Panc1 (cell line): ENCODE data around the gene WASHC3. TPM values are rescaled to one million over a fixed set of nuclear protein-coding genes. Genes with fewer than 3 reads are reported as not detected.

ENCODE experiments used
- ATAC-seq: fragments of 200-7000 bp; cut with Tn5 transposase; 2 replicates; pipeline ENCODE4 v1.9.1; 2020; ENCODE audit warnings: mild to moderate bottlenecking, moderate library complexity
- BruUV-seq: library from RNA; stranded (reverse); fragments of 400-500 nt; replicated peaks from 2 replicates; lab custom pipeline; 2021; lab: Mats Ljungman, UMichigan
- CTCF ChIA-PET: fragments of 300-600 bp; sonication (Branson Sonifier 250); formaldehyde crosslinking; loops from one replicate; lab custom pipeline; 2022; ENCODE audit warnings: antibody characterized with exemption; lab: Charles Lee
- POLR2A ChIA-PET: fragments of 300-600 bp; sonication (Branson Sonifier 250); formaldehyde crosslinking; loops from one replicate; lab custom pipeline; 2022; ENCODE audit warnings: antibody characterized with exemption; lab: Charles Lee
- DNase-seq: peaks from one replicate; pipeline ENCODE4 v3.0.0-alpha.2; 2010; ENCODE audit warnings: low read depth, low spot score
- H3K27ac ChIP-seq: 2 replicates; pipeline ENCODE4 v1.5.1; 2011; ENCODE audit warnings: mild to moderate bottlenecking, low read length, inconsistent platforms
- H3K27me3 ChIP-seq: fragments of 200-500 bp; sonication (Bioruptor generic); 2 replicates; pipeline ENCODE4 v1.6.0; 2014; ENCODE audit warnings: low read length, inconsistent platforms; ENCODE audit not compliant: control insufficient read depth, insufficient read depth
- H3K36me3 ChIP-seq: fragments of 200-500 bp; sonication (Bioruptor generic); 2 replicates; pipeline ENCODE4 v1.5.1; 2014; ENCODE audit warnings: inconsistent platforms, mild to moderate bottlenecking, low read length, moderate library complexity; ENCODE audit not compliant: control insufficient read depth, insufficient read depth
- H3K4me1 ChIP-seq: 2 replicates; pipeline ENCODE4 v1.5.1; 2011; ENCODE audit warnings: inconsistent platforms, mild to moderate bottlenecking, low read length, moderate library complexity; ENCODE audit not compliant: control insufficient read depth, insufficient read depth
- H3K4me3 ChIP-seq, 2 experiments: 2 replicates each; pipeline ENCODE4 v1.5.1; 2011 to 2012; ENCODE audit warnings: low read depth in 2 of 2, low read length in 2 of 2, mild to moderate bottlenecking in 2 of 2, inconsistent platforms in 1 of 2, moderate library complexity in 1 of 2
- H3K9me3 ChIP-seq: fragments of 200-500 bp; sonication (Bioruptor generic); 2 replicates; pipeline ENCODE4 v1.5.1; 2014; ENCODE audit warnings: low read depth, mild to moderate bottlenecking, inconsistent platforms, low read length, moderate library complexity; ENCODE audit not compliant: control insufficient read depth, insufficient read depth
- CTCF ChIP-seq: fragments of 450-650 bp; IDR thresholded peaks from 2 replicates; pipeline ENCODE4 v1.5.1; 2017; ENCODE audit warnings: mild to moderate bottlenecking
- POLR2AphosphoS5 ChIP-seq: IDR thresholded peaks from 2 replicates; pipeline ENCODE4 v1.6.1; 2012; ENCODE audit warnings: mild to moderate bottlenecking, low read depth, low read length, moderate library complexity
- REST ChIP-seq, 2 experiments: IDR thresholded peaks; 2 replicates each; pipeline ENCODE4 v1.6.1; 2011 to 2012; ENCODE audit warnings: low read depth in 2 of 2, control low read depth in 1 of 2, low read length in 1 of 2, mild to moderate bottlenecking in 1 of 2, moderate library complexity in 1 of 2; ENCODE audit not compliant: insufficient read depth in 1 of 2
- SIN3A ChIP-seq: IDR thresholded peaks from 2 replicates; pipeline ENCODE4 v1.6.1; 2012; ENCODE audit warnings: low read depth, mild to moderate bottlenecking, low read length, moderate library complexity, borderline replicate concordance; ENCODE audit not compliant: insufficient read depth
- TCF7L2 ChIP-seq: IDR thresholded peaks from 2 replicates; pipeline ENCODE4 v1.6.1; 2011; ENCODE audit warnings: mild to moderate bottlenecking, low read depth, low read length, inconsistent platforms
- in situ Hi-C: cut with HindIII; loops from 2 replicates; pipeline ENCODE4 v1.10.0; 2016; ENCODE audit warnings: low sequenced_read_pairs, low pct_unique_long_range_greater_than_20kb
- intact Hi-C: fragments of 100-400 bp; cut with micrococcal nuclease; formaldehyde crosslinking; loops from one replicate; pipeline ENCODE4 v1.10.0; 2022; ENCODE audit not compliant: unreplicated experiment
- total RNA-seq: library from RNA; stranded (reverse); gene quantifications from one replicate; pipeline ENCODE4 v1.2.1, GENCODE V29; 2021; ENCODE audit not compliant: unreplicated experiment

Gene WASHC3
- total RNA-seq, 1 experiment from 2014 or later = 21.5 TPM

DNA sequence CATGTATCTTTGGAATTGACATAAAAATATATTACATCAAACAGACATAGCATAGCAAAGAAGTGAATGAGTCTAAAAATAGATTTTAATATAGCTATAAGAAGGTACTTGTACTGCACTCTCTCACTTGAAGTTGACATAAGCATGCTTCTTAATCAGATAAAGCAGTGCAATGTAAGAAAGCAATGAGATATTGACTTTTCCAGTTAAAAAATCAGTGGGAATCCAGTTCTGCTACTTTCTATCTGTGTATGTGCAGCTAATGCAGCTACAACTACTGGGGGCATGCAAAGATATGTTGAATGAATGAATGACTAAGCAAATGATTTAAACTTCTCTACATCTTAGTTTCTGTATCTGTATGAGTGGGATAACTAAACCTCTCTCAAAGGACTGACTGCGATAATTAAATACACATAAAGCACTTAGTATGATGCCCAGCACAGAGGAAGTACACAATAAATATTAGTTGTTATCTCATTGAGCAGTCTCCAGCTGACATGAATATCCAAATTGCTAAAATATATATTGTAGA is 10.3 kb downstream of the WASHC3 start:
- no peaks in the 10 kb centered on the region for H3K27me3 ChIP-seq
- TF ChIP-seq TCF7L2 (no peak), CTCF (no peak), REST (IDR thresholded peaks at IDR 0.05; ENCODE audit: insufficient read depth in 1 of 2, low read depth in 2 of 2, low read length in 1 of 2) (no peak), SIN3A (no peak), POLR2AphosphoS5 (no peak)
- no peak overlapping the region for H3K27ac ChIP-seq
- in situ Hi-C loops (no loop called here), intact Hi-C loops (no loop called here)
- H3K4me1 ChIP-seq = no peaks in the 10 kb centered on the region
- ChIA-PET POLR2A (interaction anchor here (0.5 kb wide), 1 partner anchor 716 kb away, joined by 3 read pairs; no protein-coding TSS in a partner anchor), CTCF (no interaction called here)
- no peaks in the 10 kb centered on the region; the same call in 1 of the 2 replicates for H3K36me3 ChIP-seq
- BruUV-seq = no TSS peak
- no peak overlapping the region for H3K4me3 ChIP-seq
- DNase-seq (no peak), ATAC-seq (no peak)
- H3K9me3 ChIP-seq = no peaks in the 10 kb centered on the region

GRCh38 chr12:102050660-102051430 is 10.9 kb downstream of the WASHC3 start:
- CTCF ChIA-PET = no interaction called here
- in situ Hi-C loops (no loop called here), intact Hi-C loops (no loop called here)

More at GRCh38 chr12:102050660-102051430, 10.9 kb downstream of the WASHC3 start:
- Histone ChIP-seq H3K9me3 (no peaks in the 10 kb centered on the region), H3K27me3 (no peaks in the 10 kb centered on the region), H3K27ac (no peak overlapping the region), H3K36me3 (no peaks in the 10 kb centered on the region; the same call in 1 of the 2 replicates), H3K4me1 (no peaks in the 10 kb centered on the region), H3K4me3 (no peak overlapping the region)
- TF ChIP-seq CTCF = no peak
- no peak for TF ChIP-seq TCF7L2
- TF ChIP-seq REST (IDR thresholded peaks at IDR 0.05; ENCODE audit: insufficient read depth in 1 of 2, low read depth in 2 of 2, low read length in 1 of 2) = no peak
- TF ChIP-seq SIN3A = no peak
- TF ChIP-seq POLR2AphosphoS5 = no peak
- no peak for ATAC-seq
- BruUV-seq = no TSS peak
- POLR2A ChIA-PET = no interaction called here
- no peak for DNase-seq
